Esophagus muscularis mucosa (tissue), 4 donors: ENCODE data around the gene HNF1B. TPM values are rescaled to one million over a fixed set of nuclear protein-coding genes. Genes with fewer than 3 reads are reported as not detected.

Experiments used
- DNase-seq: peaks from one replicate; pipeline ENCODE4 v3.0.0-alpha.2; 2017; ENCODE audit errors: extremely low spot score
- H3K27ac ChIP-seq, 4 donors: fragments of 200-600 bp; sonication (generic); replicated peaks in 1 of 4; 1 replicate in 3 of 4; 2 replicates in 1 of 4; pipeline ENCODE4 v1.5.1; 2016 to 2019; ENCODE audit warnings: mild to moderate bottlenecking in 1 of 4
- H3K27me3 ChIP-seq, 4 donors: fragments of 200-600 bp; sonication (generic); one replicate each; pipeline versions ENCODE4 v1.5.1 to v1.6.0; 2016 to 2019
- H3K36me3 ChIP-seq, 4 donors: fragments of 200-600 bp; sonication (generic); one replicate each; pipeline ENCODE4 v1.5.1; 2016 to 2019
- H3K4me1 ChIP-seq, 4 donors: fragments of 200-600 bp; sonication (generic); one replicate each; pipeline ENCODE4 v1.5.1; 2016 to 2019
- H3K4me3 ChIP-seq, 4 donors: fragments of 200-600 bp; sonication (generic); 1 replicate in 2 of 4; 2 replicates in 2 of 4; pipeline ENCODE4 v1.5.1; 2016 to 2019; ENCODE audit warnings: mild to moderate bottlenecking in 4 of 4, moderate library complexity in 1 of 4
- H3K9me3 ChIP-seq, 4 donors: fragments of 200-600 bp; sonication (generic); 1 replicate in 3 of 4; 2 replicates in 1 of 4; pipeline ENCODE4 v1.5.1; 2016 to 2019
- EP300 ChIP-seq: sonication (generic); formaldehyde crosslinking; IDR thresholded peaks from one replicate; pipeline ENCODE4 v1.6.1; 2017; ENCODE audit warnings: antibody characterized with exemption
- POLR2A ChIP-seq: fragments of 450-650 bp; IDR thresholded peaks from one replicate; pipeline ENCODE4 v1.6.1; 2017; ENCODE audit warnings: antibody characterized with exemption, moderate library complexity, mild to moderate bottlenecking, low read depth
- POLR2AphosphoS5 ChIP-seq, 2 donors: sonication (generic); formaldehyde crosslinking; IDR thresholded peaks; one replicate each; pipeline ENCODE4 v1.6.1; 2017; ENCODE audit warnings: antibody characterized with exemption in 2 of 2
- WGBS: methylation state at CpG from one replicate; pipeline ENCODE4 v1.1.5; 2018; 5-methylcytosine and 5-hydroxymethylcytosine counted together
- intact Hi-C: fragments of 100-400 bp; cut with DNase I; formaldehyde crosslinking; loops from one replicate; pipeline ENCODE4 v1.15.1; 2023
- total RNA-seq, 4 donors: library from RNA; depleted of rRNA; stranded (reverse); fragments of >200 nt; gene quantifications; one replicate each; pipeline versions ENCODE4 v1.1.0 to v1.2.1, GENCODE V29; 2016
- TF ChIP-seq, protein P1 (sequence below), 3 experiments: fragments of 200-600 bp in 2 of 3; fragments of 450-650 bp in 1 of 3; sonication (generic) in 2 of 3; IDR thresholded peaks; one replicate each; pipeline ENCODE4 v1.5.1; 2017 to 2019; ENCODE audit warnings: antibody characterized with exemption in 3 of 3, mild to moderate bottlenecking in 2 of 3, moderate library complexity in 1 of 3

The HNF1B gene
- total RNA-seq, 4 donors from 2014 or later = not detected

- no peak overlapping the region for H3K4me3 ChIP-seq
- TF ChIP-seq EP300 (no peak), POLR2AphosphoS5 (IDR thresholded peaks at IDR 0.05) (no peak), POLR2A (no peak)
- TF ChIP-seq, protein P1, sequence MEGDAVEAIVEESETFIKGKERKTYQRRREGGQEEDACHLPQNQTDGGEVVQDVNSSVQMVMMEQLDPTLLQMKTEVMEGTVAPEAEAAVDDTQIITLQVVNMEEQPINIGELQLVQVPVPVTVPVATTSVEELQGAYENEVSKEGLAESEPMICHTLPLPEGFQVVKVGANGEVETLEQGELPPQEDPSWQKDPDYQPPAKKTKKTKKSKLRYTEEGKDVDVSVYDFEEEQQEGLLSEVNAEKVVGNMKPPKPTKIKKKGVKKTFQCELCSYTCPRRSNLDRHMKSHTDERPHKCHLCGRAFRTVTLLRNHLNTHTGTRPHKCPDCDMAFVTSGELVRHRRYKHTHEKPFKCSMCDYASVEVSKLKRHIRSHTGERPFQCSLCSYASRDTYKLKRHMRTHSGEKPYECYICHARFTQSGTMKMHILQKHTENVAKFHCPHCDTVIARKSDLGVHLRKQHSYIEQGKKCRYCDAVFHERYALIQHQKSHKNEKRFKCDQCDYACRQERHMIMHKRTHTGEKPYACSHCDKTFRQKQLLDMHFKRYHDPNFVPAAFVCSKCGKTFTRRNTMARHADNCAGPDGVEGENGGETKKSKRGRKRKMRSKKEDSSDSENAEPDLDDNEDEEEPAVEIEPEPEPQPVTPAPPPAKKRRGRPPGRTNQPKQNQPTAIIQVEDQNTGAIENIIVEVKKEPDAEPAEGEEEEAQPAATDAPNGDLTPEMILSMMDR (IDR thresholded peaks at IDR 0.05) = no peak
Observed at GRCh38 chr17:37745801-37746426, 1.1 kb upstream of the HNF1B start.

GRCh38 chr17:37744633-37744927 lies 279 bp downstream of the HNF1B start:
- no peaks in the 10 kb centered on the region for H3K36me3 ChIP-seq
- 20% methylated on average over 2 of the region's 21 CpGs for WGBS
- DNase-seq = no peak
- TF ChIP-seq POLR2AphosphoS5 (IDR thresholded peaks at IDR 0.05) = no peak
- TF ChIP-seq EP300 = no peak
- no peak for TF ChIP-seq POLR2A
- TF ChIP-seq, protein P1 (IDR thresholded peaks at IDR 0.05) = no peak
- no peak overlapping the region for H3K27ac ChIP-seq
- peaks cover 32 to 43% (median 39%) of the 10 kb centered on the region in 4 donors for H3K4me1 ChIP-seq
- H3K9me3 ChIP-seq = no peaks in the 10 kb centered on the region
- intact Hi-C loops = loop anchor here (10.0 kb wide), 1 partner anchor 100 kb away; the partner anchor contains the start of gene DDX52
- H3K27me3 ChIP-seq = peaks cover 10 to 93% (median 62%) of the 10 kb centered on the region in 4 donors
- H3K4me3 ChIP-seq = no peak overlapping the region

More at GRCh38 chr17:37745801-37746426, 1.1 kb upstream of the HNF1B start:
- Histone ChIP-seq H3K9me3 (no peaks in the 10 kb centered on the region), H3K27ac (no peak overlapping the region), H3K27me3 (peaks cover 10 to 82% (median 48%) of the 10 kb centered on the region in 4 donors), H3K36me3 (no peaks in the 10 kb centered on the region), H3K4me1 (peaks cover 32 to 43% (median 39%) of the 10 kb centered on the region in 4 donors)
- 36% methylated on average over 13 of the region's 20 CpGs for WGBS
- no peak for DNase-seq
- intact Hi-C loops = loop anchor here (10.0 kb wide), 1 partner anchor 101 kb away; the partner anchor contains the start of gene DDX52

GRCh38 chr17:37743875-37744632 lies 805 bp downstream of the HNF1B start:
- H3K9me3 ChIP-seq = no peaks in the 10 kb centered on the region
- no CpG with 5 or more reads among the region's 61 CpGs for WGBS
- no peak overlapping the region for H3K27ac ChIP-seq
- H3K27me3 ChIP-seq = peaks cover 10 to 94% (median 66%) of the 10 kb centered on the region in 4 donors
- intact Hi-C loops = loop anchor here (10.0 kb wide), 1 partner anchor 99 kb away; the partner anchor contains the start of gene DDX52
- H3K4me3 ChIP-seq = peak overlapping the region; percentile 34 to 52 (median 42)
- no peaks in the 10 kb centered on the region for H3K36me3 ChIP-seq
- peaks cover 32 to 43% (median 39%) of the 10 kb centered on the region in 4 donors for H3K4me1 ChIP-seq
- TF ChIP-seq, protein P1 (IDR thresholded peaks at IDR 0.05) = no peak
- TF ChIP-seq POLR2A (no peak), POLR2AphosphoS5 (IDR thresholded peaks at IDR 0.05) (no peak)
- DNase-seq = no peak

- 0% methylated on average over 6 of the region's 19 CpGs for WGBS
- peak overlapping the region; percentile 34 to 52 (median 42) for H3K4me3 ChIP-seq
- H3K27me3 ChIP-seq = peaks cover 10 to 95% (median 71%) of the 10 kb centered on the region in 4 donors
- no peaks in the 10 kb centered on the region for H3K36me3 ChIP-seq
- H3K27ac ChIP-seq = no peak overlapping the region
- H3K9me3 ChIP-seq = no peaks in the 10 kb centered on the region
- TF ChIP-seq POLR2A (no peak), POLR2AphosphoS5 (IDR thresholded peaks at IDR 0.05) (no peak), EP300 (no peak)
- TF ChIP-seq, protein P1 (IDR thresholded peaks at IDR 0.05) = no peak
- DNase-seq = no peak
- peaks cover 32 to 43% (median 39%) of the 10 kb centered on the region in 4 donors for H3K4me1 ChIP-seq
- intact Hi-C loops = loop anchor here (10.0 kb wide), 1 partner anchor 99 kb away; the partner anchor contains the start of gene DDX52
Observed at GRCh38 chr17:37743612-37743874, 1.3 kb downstream of the HNF1B start.
